Neural cell (in vitro differentiated cells): ENCODE data around the gene ATG14.

Source experiments
- CTCF ChIP-seq: fragments of 450-650 bp; IDR thresholded peaks from 2 replicates; pipeline ENCODE4 v1.5.1; 2014; ENCODE audit warnings: antibody characterized with exemption, mild to moderate bottlenecking, moderate library complexity; ENCODE audit not compliant: poor library complexity, severe bottlenecking
- EP300 ChIP-seq: fragments of 450-650 bp; conservative IDR thresholded peaks from 2 replicates; pipeline ENCODE4 v1.6.1; 2014; ENCODE audit warnings: antibody characterized with exemption, mild to moderate bottlenecking, moderate library complexity; ENCODE audit not compliant: poor library complexity, severe bottlenecking
- EZH2 ChIP-seq: fragments of 200-600, 300-800 bp; shearing (Covaris generic), sonication (generic); IDR thresholded peaks from 2 replicates; pipeline ENCODE4 v1.6.1; 2014; ENCODE audit warnings: antibody characterized with exemption, low read length, borderline replicate concordance, mild to moderate bottlenecking; ENCODE audit not compliant: insufficient read depth, poor library complexity, severe bottlenecking
- POLR2AphosphoS5 ChIP-seq: IDR thresholded peaks from 2 replicates; pipeline ENCODE4 v1.6.1; 2012
- RAD21 ChIP-seq: fragments of 450-650 bp; conservative IDR thresholded peaks from 2 replicates; pipeline ENCODE4 v1.6.1; 2014; ENCODE audit warnings: antibody characterized with exemption, mild to moderate bottlenecking, moderate library complexity

GRCh38 chr14:55373784-55374705 is 37.6 kb downstream of the ATG14 start:
- TF ChIP-seq CTCF (no peak), RAD21 (no peak), EP300 (no peak), EZH2 (no peak), POLR2AphosphoS5 (no peak)
